Esophagus (tissue), 2 donors: ENCODE results near the gene SMCO1. TPM values are rescaled to one million over a fixed set of nuclear protein-coding genes. Genes with fewer than 3 reads are reported as not detected.
"Not testable (repeated sequence)": the region's sequence is repeated elsewhere in the genome, so short reads cannot be mapped to it uniquely, and the experiment has no call there.

Experiments
- H3K27ac ChIP-seq, 2 donors: one replicate each; pipeline ENCODE4 v1.5.1; 2013; ENCODE audit warnings: low read depth in 2 of 2, mild to moderate bottlenecking in 2 of 2, inconsistent platforms in 1 of 2, low read length in 1 of 2, moderate library complexity in 1 of 2
- H3K27me3 ChIP-seq, 2 donors: one replicate each; pipeline ENCODE4 v1.6.1; 2013; ENCODE audit warnings: low read length in 2 of 2, control low read depth in 1 of 2, mild to moderate bottlenecking in 1 of 2; ENCODE audit not compliant: insufficient read depth in 2 of 2, control insufficient read depth in 1 of 2
- H3K36me3 ChIP-seq, 2 donors: one replicate each; pipeline ENCODE4 v1.6.1; 2013; ENCODE audit warnings: low read length in 1 of 2; ENCODE audit not compliant: control insufficient read depth in 2 of 2, insufficient read depth in 2 of 2
- H3K4me1 ChIP-seq, 2 donors: one replicate each; pipeline ENCODE4 v1.6.1; 2013; ENCODE audit warnings: low read length in 1 of 2; ENCODE audit not compliant: control insufficient read depth in 2 of 2, insufficient read depth in 2 of 2
- H3K4me3 ChIP-seq, 2 donors: one replicate each; pipeline ENCODE4 v1.5.1; 2013; ENCODE audit warnings: low read length in 2 of 2, mild to moderate bottlenecking in 2 of 2, low read depth in 1 of 2, moderate library complexity in 1 of 2
- H3K9me3 ChIP-seq, 2 donors: one replicate each; pipeline ENCODE4 v1.6.1; 2013; ENCODE audit warnings: mild to moderate bottlenecking in 2 of 2, low read depth in 1 of 2, low read length in 1 of 2, moderate library complexity in 1 of 2; ENCODE audit not compliant: control insufficient read depth in 2 of 2, insufficient read depth in 1 of 2
- WGBS, 2 donors: extraction: QIAGEN DNeasy Blood & Tissue Kit; methylation state at CpG; one replicate each; pipeline ENCODE4 v1.1.7; 2013; 5-methylcytosine and 5-hydroxymethylcytosine counted together
- polyA plus RNA-seq, 2 donors: library from polyadenylated mRNA; stranded (reverse); fragments of 200-250 nt; gene quantifications; one replicate each; pipeline ENCODE4 v1.2.3, GENCODE V29; 2013
- donor health status: healthy with polysubstance abuse.
- donor health status: Bipolar disorder and iron deficiency.

Gene SMCO1
- polyA plus RNA-seq, 2 donors, result not detected

- no peak overlapping the region for H3K27ac ChIP-seq
- no peaks in the 10 kb centered on the region for H3K27me3 ChIP-seq
- H3K4me3 ChIP-seq, result no peak overlapping the region
- no peaks in the 10 kb centered on the region for H3K4me1 ChIP-seq
- peaks cover 9 to 18% of the 10 kb centered on the region in 2 donors for H3K36me3 ChIP-seq
- WGBS, 2 donors, result 84 to 93% methylated on average over 2 of the region's 2 CpGs
- no peaks in the 10 kb centered on the region for H3K9me3 ChIP-seq
These were observed 43.6 kb downstream of the SMCO1 start for GRCh38 chr3:196471551-196471950.

GRCh38 chr3:196470182-196470581, 45.0 kb downstream of the SMCO1 start:
- WGBS, 2 donors, result 93 to 94% methylated on average over 3 of the region's 3 CpGs
- H3K4me3 ChIP-seq, H3K9me3 ChIP-seq, H3K27me3 ChIP-seq, H3K4me1 ChIP-seq, H3K27ac ChIP-seq: not testable (repeated sequence)
- peaks cover 9 to 18% of the 10 kb centered on the region in 2 donors for H3K36me3 ChIP-seq

- Histone ChIP-seq H3K36me3 (no peaks in the 10 kb centered on the region), H3K27me3 (no peaks in the 10 kb centered on the region), H3K4me3 (no peak overlapping the region), H3K9me3 (no peaks in the 10 kb centered on the region), H3K27ac (no peak overlapping the region), H3K4me1 (no peaks in the 10 kb centered on the region)
- WGBS, 2 donors, result 97 to 99% methylated on average over 3 of the region's 3 CpGs
These were observed 51.3 kb downstream of the SMCO1 start for GRCh38 chr3:196463804-196464203.

DNA sequence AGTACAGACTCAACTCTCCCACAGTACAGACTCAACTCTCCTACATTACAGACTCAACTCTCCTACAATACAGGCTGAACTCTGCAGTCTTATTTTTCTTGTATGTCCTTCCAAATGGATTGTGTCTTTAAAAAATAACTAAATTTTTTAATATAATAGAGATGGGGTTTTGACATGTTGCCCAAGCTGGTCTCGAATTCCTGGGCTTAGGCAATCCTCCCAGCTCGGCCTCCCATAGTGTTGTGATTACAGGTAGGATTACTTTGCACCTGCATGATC, 51.7 kb downstream of the SMCO1 start:
- Histone ChIP-seq H3K27ac (no peak overlapping the region), H3K36me3 (no peaks in the 10 kb centered on the region), H3K9me3 (no peaks in the 10 kb centered on the region), H3K4me1 (no peaks in the 10 kb centered on the region), H3K27me3 (no peaks in the 10 kb centered on the region), H3K4me3 (no peak overlapping the region)
- WGBS, 2 donors, result 84% methylated on average over 2 of the region's 2 CpGs

GRCh38 chr3:196462680-196463477, 52.3 kb downstream of the SMCO1 start:
- H3K4me1 ChIP-seq, H3K27me3 ChIP-seq, H3K4me3 ChIP-seq, H3K36me3 ChIP-seq, H3K27ac ChIP-seq, H3K9me3 ChIP-seq: not testable (repeated sequence)
- WGBS, 2 donors, result 90% methylated on average over 1 of the region's 1 CpG

DNA sequence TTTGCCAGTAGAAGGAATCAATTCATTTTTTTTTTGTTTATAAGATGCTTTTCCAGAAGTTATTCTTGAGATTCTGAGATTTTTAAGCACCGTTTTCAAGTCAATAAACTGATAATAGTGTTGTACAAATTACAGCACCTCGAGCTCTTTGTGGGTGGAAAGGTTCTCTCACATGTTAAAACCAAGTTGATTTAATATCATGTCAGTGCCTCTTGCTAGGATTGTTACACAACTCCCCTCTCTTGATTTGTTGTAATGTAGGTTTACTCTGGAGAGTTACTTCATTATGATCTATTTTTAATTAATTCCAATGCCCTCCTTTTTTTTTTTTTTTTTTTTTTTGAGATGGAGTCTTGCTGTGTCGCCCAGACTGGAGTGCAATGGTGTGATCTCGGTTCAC, 57.1 kb downstream of the SMCO1 start:
- no peaks in the 10 kb centered on the region for H3K9me3 ChIP-seq
- WGBS, 2 donors, result 71 to 80% methylated on average over 4 of the region's 4 CpGs

GRCh38 chr3:196457470-196457869, 57.7 kb downstream of the SMCO1 start:
- not testable (repeated sequence) for H3K36me3 ChIP-seq, H3K27me3 ChIP-seq, H3K4me3 ChIP-seq, H3K4me1 ChIP-seq, H3K27ac ChIP-seq, H3K9me3 ChIP-seq
- 66 to 69% methylated on average over 6 to 7 of the region's 7 CpGs for WGBS, 2 donors

More for the DNA sequence above, 57.1 kb downstream of the SMCO1 start:
- Histone ChIP-seq H3K27me3 (no peaks in the 10 kb centered on the region), H3K4me1 (no peaks in the 10 kb centered on the region), H3K4me3 (no peak overlapping the region), H3K27ac (no peak overlapping the region), H3K36me3 (no peaks in the 10 kb centered on the region)

Other genes starting within 250 kb of the SMCO1 start
- 10 to 100 TPM; 16.9 to 33.0 TPM for gene PCYT1A, start 227.6 kb downstream of the SMCO1 start, polyA plus RNA-seq
- 10 to 100 TPM; 13.9 to 23.3 TPM for gene DYNLT2B, start 197.1 kb downstream of the SMCO1 start, polyA plus RNA-seq
- 1 to 10 TPM; 1.3 to 2.2 TPM for gene TM4SF19, start 177.0 kb downstream of the SMCO1 start, polyA plus RNA-seq
- 10 to 100 TPM in 1 of 2 donors, 1 to 10 TPM in 1; 3.8 to 10.2 TPM for gene UBXN7, start 82.9 kb downstream of the SMCO1 start, polyA plus RNA-seq
- gene RNF168, start 11.6 kb downstream of the SMCO1 start, polyA plus RNA-seq, result 1 to 10 TPM; 5.3 to 5.7 TPM
- gene WDR53, start 53.2 kb upstream of the SMCO1 start, polyA plus RNA-seq, result 10 to 100 TPM in 1 of 2 donors, 1 to 10 TPM in 1; 8.6 to 14.6 TPM
- 1 to 10 TPM; 4.1 to 7.0 TPM for gene FBXO45, start 53.3 kb upstream of the SMCO1 start, polyA plus RNA-seq
- under 1 TPM; 0.77 to 0.92 TPM for gene NRROS, start 124.3 kb upstream of the SMCO1 start, polyA plus RNA-seq
- gene CEP19, start 196.9 kb upstream of the SMCO1 start, polyA plus RNA-seq, result under 1 TPM; 0.47 to 0.82 TPM
- gene PIGX, start 197.0 kb upstream of the SMCO1 start, polyA plus RNA-seq, result 10 to 100 TPM in 1 of 2 donors, 1 to 10 TPM in 1; 7.4 to 12.7 TPM
- 10 to 100 TPM; 10.9 to 13.2 TPM for gene PAK2, start 224.5 kb upstream of the SMCO1 start, polyA plus RNA-seq